MM.1S (cell line): Measurements from ENCODE around the gene CDC42BPA.

Source experiments
- DNase-seq: peaks from one replicate; pipeline ENCODE4 v3.0.0-alpha.2; 2015
- H2AFZ ChIP-seq: fragments of 300-600 bp; sonication (generic); 2 replicates; pipeline ENCODE4 v1.6.0; 2016; ENCODE audit warnings: antibody characterized with exemption, low read length
- H3F3A ChIP-seq: fragments of 300-600 bp; sonication (generic); 2 replicates; pipeline ENCODE4 v1.6.1; 2016; ENCODE audit warnings: mild to moderate bottlenecking, antibody characterized with exemption, low read length, moderate library complexity, mixed read lengths; ENCODE audit not compliant: insufficient read depth
- H3K27ac ChIP-seq: fragments of 300-600 bp; sonication (generic); 2 replicates; pipeline ENCODE4 v1.5.1; 2016; ENCODE audit warnings: mild to moderate bottlenecking, low read length
- H3K27me3 ChIP-seq: fragments of 300-600 bp; sonication (generic); replicated peaks from 2 replicates; pipeline ENCODE4 v1.6.0; 2016; ENCODE audit warnings: low read length; ENCODE audit not compliant: insufficient read depth
- H3K36me3 ChIP-seq: fragments of 300-600 bp; sonication (generic); replicated peaks from 2 replicates; pipeline ENCODE4 v1.6.1; 2016; ENCODE audit warnings: mild to moderate bottlenecking, low read length, mixed read lengths; ENCODE audit not compliant: insufficient read depth
- H3K4me1 ChIP-seq: fragments of 300-600 bp; sonication (generic); 2 replicates; pipeline ENCODE4 v1.6.1; 2016; ENCODE audit warnings: low read length, mixed read lengths
- H3K4me2 ChIP-seq: fragments of 300-600 bp; sonication (generic); 2 replicates; pipeline ENCODE4 v1.6.0; 2016; ENCODE audit warnings: low read depth, low read length
- H3K4me3 ChIP-seq: fragments of 300-600 bp; sonication (generic); 2 replicates; pipeline ENCODE4 v1.5.1; 2016; ENCODE audit warnings: low read length, mixed read lengths
- H3K79me2 ChIP-seq: fragments of 300-600 bp; sonication (generic); 2 replicates; pipeline ENCODE4 v1.6.1; 2016; ENCODE audit warnings: mixed run types, low read length, mixed read lengths
- H3K9ac ChIP-seq: fragments of 300-600 bp; sonication (generic); 2 replicates; pipeline ENCODE4 v1.6.1; 2016; ENCODE audit warnings: low read length, mixed read lengths
- H3K9me2 ChIP-seq: fragments of 300-600 bp; sonication (generic); replicated peaks from 2 replicates; pipeline ENCODE4 v1.6.1; 2016; ENCODE audit warnings: mild to moderate bottlenecking, low read length, mixed read lengths; ENCODE audit not compliant: insufficient read depth
- H3K9me3 ChIP-seq: fragments of 300-600 bp; sonication (generic); replicated peaks from 2 replicates; pipeline ENCODE4 v1.6.1; 2016; ENCODE audit warnings: mild to moderate bottlenecking, low read length, mixed read lengths; ENCODE audit not compliant: insufficient read depth
- H4K20me1 ChIP-seq: fragments of 300-600 bp; sonication (generic); 2 replicates; pipeline ENCODE4 v1.6.1; 2016; ENCODE audit warnings: mild to moderate bottlenecking, low read length, moderate library complexity, mixed read lengths; ENCODE audit not compliant: insufficient read depth
- CTCF ChIP-seq: fragments of 300-600 bp; sonication (generic); IDR thresholded peaks from 2 replicates; pipeline ENCODE4 v1.5.1; 2016; ENCODE audit warnings: antibody characterized with exemption, low read length, mixed read lengths
- EZH2 ChIP-seq: fragments of 300-600 bp; sonication (generic); optimal IDR thresholded peaks from 2 replicates; pipeline ENCODE3; 2017; ENCODE audit warnings: low read depth, mild to moderate bottlenecking, antibody characterized with exemption, low read length, mixed read lengths
- EZH2phosphoT487 ChIP-seq: fragments of 300-600 bp; sonication (generic); IDR thresholded peaks from 2 replicates; pipeline ENCODE4 v1.6.1; 2018; ENCODE audit warnings: antibody characterized with exemption, low read length

The CDC42BPA gene

GRCh38 chr1:227325156-227325555 is 6.9 kb upstream of the CDC42BPA start:
- H3K4me1 ChIP-seq: 0 out of 2 replicates have a peak, but pooled peaks cover under 1% of the 10 kb centered on the region
- no peak overlapping the region for H2AFZ ChIP-seq
- no peak overlapping the region for H3K27ac ChIP-seq
- no peak for DNase-seq
- no peaks in the 10 kb centered on the region for H3K9me3 ChIP-seq
- no peaks in the 10 kb centered on the region for H4K20me1 ChIP-seq
- no peak overlapping the region for H3K4me2 ChIP-seq
- TF ChIP-seq EZH2: no peak
- no peak for TF ChIP-seq CTCF
- no peak for TF ChIP-seq EZH2phosphoT487
- no peaks in the 10 kb centered on the region for H3K9me2 ChIP-seq
- H3K4me3 ChIP-seq: no peak overlapping the region
- H3F3A ChIP-seq: no peaks in the 10 kb centered on the region
- no peaks in the 10 kb centered on the region for H3K79me2 ChIP-seq
- H3K36me3 ChIP-seq: no peaks in the 10 kb centered on the region
- no peak overlapping the region for H3K9ac ChIP-seq
- H3K27me3 ChIP-seq: no peaks in the 10 kb centered on the region

GRCh38 chr1:227323967-227324268 is 5.6 kb upstream of the CDC42BPA start:
- H3F3A ChIP-seq: no peaks in the 10 kb centered on the region; the same call in 1 of the 2 replicates
- no peak for DNase-seq
- H3K36me3 ChIP-seq: no peaks in the 10 kb centered on the region
- H3K4me3 ChIP-seq: no peak overlapping the region
- H3K9me2 ChIP-seq: no peaks in the 10 kb centered on the region
- H3K79me2 ChIP-seq: no peaks in the 10 kb centered on the region
- no peaks in the 10 kb centered on the region for H3K9me3 ChIP-seq
- H4K20me1 ChIP-seq: no peaks in the 10 kb centered on the region
- H3K4me1 ChIP-seq: no peaks in the 10 kb centered on the region
- H3K4me2 ChIP-seq: no peak overlapping the region
- peaks cover 4% of the 10 kb centered on the region; the same call in 1 of the 2 replicates for H3K27me3 ChIP-seq
- H2AFZ ChIP-seq: no peak overlapping the region
- no peak overlapping the region for H3K9ac ChIP-seq
- no peak overlapping the region for H3K27ac ChIP-seq
- TF ChIP-seq EZH2phosphoT487: no peak
- no peak for TF ChIP-seq CTCF
- TF ChIP-seq EZH2: no peak

- Histone ChIP-seq H3K36me3 (no peaks in the 10 kb centered on the region), H3K4me1 (no peaks in the 10 kb centered on the region), H3K27ac (no peak overlapping the region), H3K9me2 (no peaks in the 10 kb centered on the region), H3K4me2 (no peak overlapping the region), H4K20me1 (no peaks in the 10 kb centered on the region), H3K79me2 (no peaks in the 10 kb centered on the region), H3K9ac (no peak overlapping the region), H2AFZ (no peak overlapping the region), H3K9me3 (no peaks in the 10 kb centered on the region), H3K4me3 (no peak overlapping the region), H3K27me3 (peaks cover 6% of the 10 kb centered on the region; the same call in 1 of the 2 replicates), H3F3A (no peaks in the 10 kb centered on the region; the same call in 1 of the 2 replicates)
- no peak for TF ChIP-seq CTCF
- TF ChIP-seq EZH2: no peak
- TF ChIP-seq EZH2phosphoT487: no peak
- DNase-seq: no peak
Measured at GRCh38 chr1:227323171-227323966, 5.1 kb upstream of the CDC42BPA start.
